ENCODE measurements around the gene XRCC5.

The XRCC5 gene

DNA sequence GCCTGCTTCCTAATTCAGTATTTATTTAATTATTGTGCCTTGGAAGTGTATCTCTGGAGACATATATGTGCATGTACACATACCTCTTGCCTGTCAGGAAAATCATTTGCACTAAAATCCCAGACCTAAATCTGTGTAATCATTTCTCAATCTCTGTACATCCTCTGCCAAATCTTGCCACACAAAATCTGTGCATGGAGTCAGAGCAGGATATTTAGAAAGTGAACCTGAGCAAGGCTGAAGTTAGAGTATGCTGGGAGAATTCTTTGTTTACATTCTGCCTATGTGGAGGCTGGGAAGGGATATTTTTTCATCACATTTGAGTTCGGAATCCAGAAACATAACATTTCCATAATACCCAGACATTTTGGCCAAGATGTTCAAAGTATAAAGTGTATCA is 9.3 kb downstream of the XRCC5 start:
- ATAC-seq, result no peak
- no peak for TF ChIP-seq ZNF8 (CRISPR knock-in tag; IDR thresholded peaks at IDR 0.05)
- TF ChIP-seq ARNTL (CRISPR knock-in tag; IDR thresholded peaks at IDR 0.05; ENCODE audit: borderline replicate concordance, low read depth), result no peak
- no peak for TF ChIP-seq GLIS3 (CRISPR knock-in tag; IDR thresholded peaks at IDR 0.05)

DNA sequence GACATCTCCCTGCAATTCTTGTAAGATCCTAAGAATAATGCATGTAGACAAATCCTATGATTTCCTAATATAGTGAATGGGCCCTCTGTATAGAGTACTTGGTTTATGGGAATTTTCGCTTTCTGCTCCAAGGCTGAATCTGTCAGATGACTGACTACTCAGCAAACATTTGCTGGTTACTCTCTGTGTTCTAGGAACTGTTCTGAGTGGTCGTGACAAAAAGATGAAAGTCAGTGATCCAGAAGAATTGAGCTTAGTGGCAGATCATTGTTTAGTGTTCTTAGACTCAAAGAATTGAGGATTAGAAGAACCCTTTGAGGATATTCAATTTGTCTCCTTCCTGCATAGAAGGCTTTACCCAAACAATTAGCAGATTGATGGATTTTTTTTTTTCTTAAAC is 10.0 kb downstream of the XRCC5 start:
- no peak for ATAC-seq
- TF ChIP-seq, protein P1, sequence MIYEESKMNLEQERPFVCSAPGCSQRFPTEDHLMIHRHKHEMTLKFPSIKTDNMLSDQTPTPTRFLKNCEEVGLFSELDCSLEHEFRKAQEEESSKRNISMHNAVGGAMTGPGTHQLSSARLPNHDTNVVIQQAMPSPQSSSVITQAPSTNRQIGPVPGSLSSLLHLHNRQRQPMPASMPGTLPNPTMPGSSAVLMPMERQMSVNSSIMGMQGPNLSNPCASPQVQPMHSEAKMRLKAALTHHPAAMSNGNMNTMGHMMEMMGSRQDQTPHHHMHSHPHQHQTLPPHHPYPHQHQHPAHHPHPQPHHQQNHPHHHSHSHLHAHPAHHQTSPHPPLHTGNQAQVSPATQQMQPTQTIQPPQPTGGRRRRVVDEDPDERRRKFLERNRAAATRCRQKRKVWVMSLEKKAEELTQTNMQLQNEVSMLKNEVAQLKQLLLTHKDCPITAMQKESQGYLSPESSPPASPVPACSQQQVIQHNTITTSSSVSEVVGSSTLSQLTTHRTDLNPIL (CRISPR knock-in tag; IDR thresholded peaks at IDR 0.05; ENCODE audit: low read depth), result no peak
- no peak for TF ChIP-seq ESRRG (CRISPR knock-in tag; IDR thresholded peaks at IDR 0.05)
- no peak for TF ChIP-seq ZNF70 (CRISPR knock-in tag; IDR thresholded peaks at IDR 0.05)
- no peak for TF ChIP-seq GLIS3 (CRISPR knock-in tag; IDR thresholded peaks at IDR 0.05)
- TF ChIP-seq, protein P2, sequence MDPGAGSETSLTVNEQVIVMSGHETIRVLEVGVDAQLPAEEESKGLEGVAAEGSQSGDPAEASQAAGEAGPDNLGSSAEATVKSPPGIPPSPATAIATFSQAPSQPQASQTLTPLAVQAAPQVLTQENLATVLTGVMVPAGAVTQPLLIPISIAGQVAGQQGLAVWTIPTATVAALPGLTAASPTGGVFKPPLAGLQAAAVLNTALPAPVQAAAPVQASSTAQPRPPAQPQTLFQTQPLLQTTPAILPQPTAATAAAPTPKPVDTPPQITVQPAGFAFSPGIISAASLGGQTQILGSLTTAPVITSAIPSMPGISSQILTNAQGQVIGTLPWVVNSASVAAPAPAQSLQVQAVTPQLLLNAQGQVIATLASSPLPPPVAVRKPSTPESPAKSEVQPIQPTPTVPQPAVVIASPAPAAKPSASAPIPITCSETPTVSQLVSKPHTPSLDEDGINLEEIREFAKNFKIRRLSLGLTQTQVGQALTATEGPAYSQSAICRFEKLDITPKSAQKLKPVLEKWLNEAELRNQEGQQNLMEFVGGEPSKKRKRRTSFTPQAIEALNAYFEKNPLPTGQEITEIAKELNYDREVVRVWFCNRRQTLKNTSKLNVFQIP (CRISPR knock-in tag; IDR thresholded peaks at IDR 0.05; ENCODE audit: borderline replicate concordance, low read depth), result no peak
- no peak for TF ChIP-seq TOX (CRISPR knock-in tag; IDR thresholded peaks at IDR 0.05; ENCODE audit: borderline replicate concordance)
- TF ChIP-seq OSR1 (CRISPR knock-in tag; IDR thresholded peaks at IDR 0.05), result no peak

DNA sequence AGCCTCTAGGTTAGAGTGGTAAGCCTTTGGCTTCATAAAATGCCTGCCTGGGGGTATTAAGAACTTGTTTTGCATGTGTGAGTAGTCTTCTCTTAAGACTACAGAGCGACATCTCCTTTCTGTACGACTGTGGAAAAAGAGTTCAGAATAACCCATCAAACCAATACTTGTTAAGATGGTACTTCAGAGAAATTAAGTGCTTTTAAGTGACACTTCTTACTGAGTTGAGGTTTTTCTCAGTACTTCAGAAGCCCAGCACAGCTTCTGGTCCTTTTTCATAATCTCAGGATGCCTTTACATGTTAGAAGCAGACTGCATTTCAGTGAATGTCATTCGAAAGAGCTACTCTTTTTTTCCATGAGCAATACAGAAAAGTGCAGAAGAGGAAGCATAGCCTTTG is 10.8 kb downstream of the XRCC5 start:
- no peak for ATAC-seq
- TF ChIP-seq, protein P1 (CRISPR knock-in tag; IDR thresholded peaks at IDR 0.05; ENCODE audit: low read depth), result no peak
- no peak for TF ChIP-seq CSDC2 (CRISPR knock-in tag; IDR thresholded peaks at IDR 0.05)
- no peak for TF ChIP-seq PPARA (CRISPR knock-in tag; IDR thresholded peaks at IDR 0.05; ENCODE audit: borderline replicate concordance)
- TF ChIP-seq GLIS3 (CRISPR knock-in tag; IDR thresholded peaks at IDR 0.05), result no peak
- TF ChIP-seq BACH2 (CRISPR knock-in tag; IDR thresholded peaks at IDR 0.05; ENCODE audit: borderline replicate concordance), result no peak
- no peak for TF ChIP-seq ZFP3 (CRISPR knock-in tag; IDR thresholded peaks at IDR 0.05)
- TF ChIP-seq, protein P3, sequence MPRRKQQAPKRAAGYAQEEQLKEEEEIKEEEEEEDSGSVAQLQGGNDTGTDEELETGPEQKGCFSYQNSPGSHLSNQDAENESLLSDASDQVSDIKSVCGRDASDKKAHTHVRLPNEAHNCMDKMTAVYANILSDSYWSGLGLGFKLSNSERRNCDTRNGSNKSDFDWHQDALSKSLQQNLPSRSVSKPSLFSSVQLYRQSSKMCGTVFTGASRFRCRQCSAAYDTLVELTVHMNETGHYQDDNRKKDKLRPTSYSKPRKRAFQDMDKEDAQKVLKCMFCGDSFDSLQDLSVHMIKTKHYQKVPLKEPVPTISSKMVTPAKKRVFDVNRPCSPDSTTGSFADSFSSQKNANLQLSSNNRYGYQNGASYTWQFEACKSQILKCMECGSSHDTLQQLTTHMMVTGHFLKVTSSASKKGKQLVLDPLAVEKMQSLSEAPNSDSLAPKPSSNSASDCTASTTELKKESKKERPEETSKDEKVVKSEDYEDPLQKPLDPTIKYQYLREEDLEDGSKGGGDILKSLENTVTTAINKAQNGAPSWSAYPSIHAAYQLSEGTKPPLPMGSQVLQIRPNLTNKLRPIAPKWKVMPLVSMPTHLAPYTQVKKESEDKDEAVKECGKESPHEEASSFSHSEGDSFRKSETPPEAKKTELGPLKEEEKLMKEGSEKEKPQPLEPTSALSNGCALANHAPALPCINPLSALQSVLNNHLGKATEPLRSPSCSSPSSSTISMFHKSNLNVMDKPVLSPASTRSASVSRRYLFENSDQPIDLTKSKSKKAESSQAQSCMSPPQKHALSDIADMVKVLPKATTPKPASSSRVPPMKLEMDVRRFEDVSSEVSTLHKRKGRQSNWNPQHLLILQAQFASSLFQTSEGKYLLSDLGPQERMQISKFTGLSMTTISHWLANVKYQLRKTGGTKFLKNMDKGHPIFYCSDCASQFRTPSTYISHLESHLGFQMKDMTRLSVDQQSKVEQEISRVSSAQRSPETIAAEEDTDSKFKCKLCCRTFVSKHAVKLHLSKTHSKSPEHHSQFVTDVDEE (CRISPR knock-in tag; IDR thresholded peaks at IDR 0.05), result no peak
- TF ChIP-seq ZNF8 (CRISPR knock-in tag; IDR thresholded peaks at IDR 0.05), result no peak
- no peak for TF ChIP-seq ZNF70 (CRISPR knock-in tag; IDR thresholded peaks at IDR 0.05)

DNA sequence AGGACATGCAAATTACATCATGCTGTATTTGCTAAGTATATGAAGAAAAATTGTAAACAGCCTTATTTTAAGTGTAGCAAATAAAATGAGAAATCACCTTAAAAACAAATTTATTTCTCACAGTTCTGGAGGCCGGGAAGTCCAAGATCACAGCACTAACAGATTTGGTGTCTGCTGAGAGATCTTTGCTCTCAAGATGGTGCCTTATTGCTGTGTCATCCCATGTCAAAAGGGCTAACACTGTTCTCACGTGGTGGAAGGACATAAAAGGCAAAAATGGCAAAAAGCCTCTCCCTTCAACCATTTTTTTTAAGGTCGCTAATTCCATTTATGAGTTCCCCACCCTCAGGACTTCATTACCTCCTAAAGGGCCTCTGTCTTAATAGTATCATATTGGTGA is 12.1 kb downstream of the XRCC5 start:
- ATAC-seq, result no peak
- TF ChIP-seq BACH2 (CRISPR knock-in tag; IDR thresholded peaks at IDR 0.05; ENCODE audit: borderline replicate concordance) (no peak), ISL1 (CRISPR knock-in tag; IDR thresholded peaks at IDR 0.05) (no peak), ARNTL (CRISPR knock-in tag; IDR thresholded peaks at IDR 0.05; ENCODE audit: borderline replicate concordance, low read depth) (no peak), GLIS3 (CRISPR knock-in tag; IDR thresholded peaks at IDR 0.05) (no peak), ZFP30 (CRISPR knock-in tag; IDR thresholded peaks at IDR 0.05) (no peak), PPARA (CRISPR knock-in tag; IDR thresholded peaks at IDR 0.05; ENCODE audit: borderline replicate concordance) (no peak), ZNF8 (CRISPR knock-in tag; IDR thresholded peaks at IDR 0.05) (no peak), SNAI2 (CRISPR knock-in tag; IDR thresholded peaks at IDR 0.05) (no peak), ZNF565 (CRISPR knock-in tag; conservative IDR thresholded peaks at IDR 0.05; ENCODE audit: low read depth) (no peak), ZC3H10 (CRISPR knock-in tag; IDR thresholded peaks at IDR 0.05) (no peak), ZFP3 (CRISPR knock-in tag; IDR thresholded peaks at IDR 0.05) (no peak), OSR1 (CRISPR knock-in tag; IDR thresholded peaks at IDR 0.05) (no peak), ZNF70 (CRISPR knock-in tag; IDR thresholded peaks at IDR 0.05) (no peak), CSDC2 (CRISPR knock-in tag; IDR thresholded peaks at IDR 0.05) (no peak), TOX (CRISPR knock-in tag; IDR thresholded peaks at IDR 0.05; ENCODE audit: borderline replicate concordance) (no peak)
- TF ChIP-seq, protein P1 (CRISPR knock-in tag; IDR thresholded peaks at IDR 0.05; ENCODE audit: low read depth), result no peak
- TF ChIP-seq, protein P4, sequence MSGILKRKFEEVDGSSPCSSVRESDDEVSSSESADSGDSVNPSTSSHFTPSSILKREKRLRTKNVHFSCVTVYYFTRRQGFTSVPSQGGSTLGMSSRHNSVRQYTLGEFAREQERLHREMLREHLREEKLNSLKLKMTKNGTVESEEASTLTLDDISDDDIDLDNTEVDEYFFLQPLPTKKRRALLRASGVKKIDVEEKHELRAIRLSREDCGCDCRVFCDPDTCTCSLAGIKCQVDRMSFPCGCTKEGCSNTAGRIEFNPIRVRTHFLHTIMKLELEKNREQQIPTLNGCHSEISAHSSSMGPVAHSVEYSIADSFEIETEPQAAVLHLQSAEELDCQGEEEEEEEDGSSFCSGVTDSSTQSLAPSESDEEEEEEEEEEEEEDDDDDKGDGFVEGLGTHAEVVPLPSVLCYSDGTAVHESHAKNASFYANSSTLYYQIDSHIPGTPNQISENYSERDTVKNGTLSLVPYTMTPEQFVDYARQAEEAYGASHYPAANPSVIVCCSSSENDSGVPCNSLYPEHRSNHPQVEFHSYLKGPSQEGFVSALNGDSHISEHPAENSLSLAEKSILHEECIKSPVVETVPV (CRISPR knock-in tag; IDR thresholded peaks at IDR 0.05), result no peak
- TF ChIP-seq, protein P5, sequence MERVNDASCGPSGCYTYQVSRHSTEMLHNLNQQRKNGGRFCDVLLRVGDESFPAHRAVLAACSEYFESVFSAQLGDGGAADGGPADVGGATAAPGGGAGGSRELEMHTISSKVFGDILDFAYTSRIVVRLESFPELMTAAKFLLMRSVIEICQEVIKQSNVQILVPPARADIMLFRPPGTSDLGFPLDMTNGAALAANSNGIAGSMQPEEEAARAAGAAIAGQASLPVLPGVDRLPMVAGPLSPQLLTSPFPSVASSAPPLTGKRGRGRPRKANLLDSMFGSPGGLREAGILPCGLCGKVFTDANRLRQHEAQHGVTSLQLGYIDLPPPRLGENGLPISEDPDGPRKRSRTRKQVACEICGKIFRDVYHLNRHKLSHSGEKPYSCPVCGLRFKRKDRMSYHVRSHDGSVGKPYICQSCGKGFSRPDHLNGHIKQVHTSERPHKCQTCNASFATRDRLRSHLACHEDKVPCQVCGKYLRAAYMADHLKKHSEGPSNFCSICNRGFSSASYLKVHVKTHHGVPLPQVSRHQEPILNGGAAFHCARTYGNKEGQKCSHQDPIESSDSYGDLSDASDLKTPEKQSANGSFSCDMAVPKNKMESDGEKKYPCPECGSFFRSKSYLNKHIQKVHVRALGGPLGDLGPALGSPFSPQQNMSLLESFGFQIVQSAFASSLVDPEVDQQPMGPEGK (CRISPR knock-in tag; IDR thresholded peaks at IDR 0.05; ENCODE audit: borderline replicate concordance), result no peak
